A172 (cell line): ENCODE measurements around the gene GOLGA2. TPM values are rescaled to one million over a fixed set of nuclear protein-coding genes. Genes with fewer than 3 reads are reported as not detected.
"Not testable (repeated sequence)": the region's sequence is repeated elsewhere in the genome, so short reads cannot be mapped to it uniquely, and the experiment has no call there.

Source experiments
- DNase-seq: peaks from one replicate; pipeline ENCODE4 v3.0.0-alpha.2; 2015; ENCODE audit warnings: low spot score
- total RNA-seq: library from RNA; depleted of rRNA; stranded (reverse); fragments of >200 nt; shearing (Covaris generic); gene quantifications from 2 replicates; pipeline ENCODE4 v1.2.3, GENCODE V29; 2014

The GOLGA2 gene
- total RNA-seq, 1 experiment from 2014 or later: 118 TPM

DNA sequence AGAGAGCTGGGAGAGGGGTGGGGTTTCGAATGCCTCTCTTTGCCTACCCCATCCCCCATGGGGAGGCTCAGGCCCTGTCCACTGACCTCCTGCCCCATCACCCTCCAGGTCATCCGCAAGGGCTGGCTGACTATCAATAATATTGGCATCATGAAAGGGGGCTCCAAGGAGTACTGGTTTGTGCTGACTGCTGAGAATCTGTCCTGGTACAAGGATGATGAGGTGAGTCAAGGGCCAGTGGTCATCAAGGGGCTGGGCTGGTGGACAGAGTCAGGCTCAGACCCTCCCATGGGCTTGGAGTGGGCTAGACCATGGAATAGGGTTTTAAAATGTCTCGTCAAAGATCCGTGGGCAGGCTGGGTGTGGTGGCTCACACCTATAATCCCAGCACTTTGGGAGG, 33.7 kb downstream of the GOLGA2 start:
- no peak for DNase-seq

DNA sequence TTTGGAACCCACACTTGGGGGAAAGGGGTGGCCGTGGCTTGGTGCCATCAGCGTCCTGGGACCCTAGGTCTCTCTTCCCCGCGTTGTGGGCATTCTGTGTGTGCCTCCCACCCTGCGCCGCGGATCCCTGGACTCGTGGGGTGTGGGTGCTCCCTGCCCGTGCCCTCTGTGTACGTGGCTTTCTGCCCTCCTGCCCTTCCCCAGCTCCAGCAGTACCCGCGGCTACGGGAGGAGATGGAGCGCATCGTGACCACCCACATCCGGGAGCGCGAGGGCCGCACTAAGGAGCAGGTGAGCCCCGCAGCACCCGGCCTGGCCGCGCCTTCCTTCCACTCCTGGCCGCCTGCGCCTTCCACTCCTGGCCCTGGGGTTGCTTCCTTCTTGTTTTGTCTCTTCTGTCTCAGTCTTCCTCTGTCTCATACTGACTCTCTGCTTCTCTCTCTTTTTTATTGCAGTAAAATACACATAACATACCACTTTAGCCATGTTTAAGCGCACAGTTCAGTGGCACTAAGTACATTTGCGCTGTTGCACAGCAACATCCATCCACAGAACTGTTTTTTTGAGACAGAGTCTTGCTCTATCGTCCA, 41.9 kb downstream of the GOLGA2 start:
- no peak for DNase-seq

DNA sequence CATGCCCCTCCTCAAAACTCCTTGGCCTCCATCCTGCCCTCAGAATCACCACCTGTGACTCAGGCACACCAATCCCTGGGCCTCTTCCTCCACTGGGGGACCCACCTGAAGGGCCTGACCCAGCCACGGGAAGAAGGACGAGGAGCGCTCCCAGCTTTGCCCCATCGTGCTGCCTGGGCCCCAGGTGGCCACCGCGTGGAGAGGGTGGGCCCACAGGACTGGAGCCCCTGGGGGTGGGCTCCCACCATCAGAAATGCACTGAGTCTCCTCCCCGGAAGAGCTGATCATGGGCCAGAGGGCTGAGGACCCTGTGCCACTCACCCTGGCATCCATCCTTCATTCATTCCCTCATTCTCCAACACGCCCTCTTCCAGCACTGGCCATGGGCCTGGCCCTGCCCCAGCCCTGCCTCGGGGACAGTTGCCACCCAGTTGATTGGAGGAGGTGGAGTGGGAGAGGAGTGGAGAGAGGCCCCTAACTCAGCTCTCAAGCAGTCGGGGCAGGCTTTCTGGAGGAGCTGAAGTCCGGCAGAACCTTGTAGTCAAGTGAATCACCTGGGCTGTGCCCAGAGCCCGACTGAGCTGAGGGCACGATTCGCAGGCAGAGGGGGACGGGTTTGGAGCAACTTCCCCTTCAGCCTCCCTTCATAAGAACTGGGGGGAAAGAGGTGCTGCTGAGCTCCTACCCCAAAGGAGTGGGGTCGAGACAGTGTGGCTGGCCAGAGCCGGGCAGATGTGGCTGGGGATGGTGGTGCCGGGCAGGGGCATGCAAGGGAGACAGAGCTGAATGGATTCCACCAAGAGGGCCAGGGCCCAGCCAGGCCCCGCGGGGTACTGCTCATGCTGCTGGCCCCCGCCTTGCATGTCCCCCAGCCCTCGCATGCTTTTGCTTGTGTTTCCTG, 43.0 kb downstream of the GOLGA2 start:
- DNase-seq: no peak

DNA sequence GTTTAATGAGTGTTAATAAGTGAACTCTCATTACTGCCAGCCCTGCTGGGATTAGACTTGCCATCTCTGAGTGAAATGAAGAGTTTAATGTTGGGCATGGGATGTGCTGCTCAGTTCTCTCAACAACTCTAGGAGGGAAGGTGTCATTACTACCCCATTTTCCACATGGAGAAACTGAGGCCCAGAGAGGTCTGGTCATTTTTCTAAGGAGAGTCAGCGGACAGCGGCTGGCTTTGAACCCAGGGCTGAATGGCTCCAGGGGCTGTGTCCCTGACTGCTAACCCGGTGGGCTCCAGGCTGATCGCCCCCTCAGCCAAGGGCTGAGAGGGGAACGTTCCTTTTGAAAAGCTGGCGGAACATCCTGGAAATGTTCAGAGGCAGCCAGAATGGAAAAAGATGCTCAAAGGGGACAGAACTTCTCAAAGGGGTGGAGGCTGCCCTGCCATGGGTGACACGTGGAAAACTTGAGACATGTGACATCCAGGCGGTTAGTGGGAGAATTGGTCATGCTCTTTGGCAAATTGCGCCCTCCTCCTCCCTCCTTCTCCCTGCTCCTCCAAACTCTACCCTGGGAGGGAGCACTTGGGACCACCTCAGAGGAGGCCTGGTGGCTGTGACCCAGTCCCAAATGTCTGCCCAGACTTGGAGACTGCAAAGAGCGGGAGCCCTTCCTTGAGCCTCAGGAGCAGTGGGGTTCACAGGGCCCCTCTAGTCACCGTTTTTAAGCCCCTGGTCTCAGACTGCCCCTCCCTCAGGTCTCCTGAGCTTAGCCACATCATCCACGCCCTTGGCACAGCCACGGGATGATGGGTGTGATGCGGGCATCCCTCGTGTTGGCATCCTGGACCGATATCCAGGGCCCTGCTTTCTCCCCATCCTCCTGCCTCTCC, 43.9 kb downstream of the GOLGA2 start:
- no peak for DNase-seq

DNA sequence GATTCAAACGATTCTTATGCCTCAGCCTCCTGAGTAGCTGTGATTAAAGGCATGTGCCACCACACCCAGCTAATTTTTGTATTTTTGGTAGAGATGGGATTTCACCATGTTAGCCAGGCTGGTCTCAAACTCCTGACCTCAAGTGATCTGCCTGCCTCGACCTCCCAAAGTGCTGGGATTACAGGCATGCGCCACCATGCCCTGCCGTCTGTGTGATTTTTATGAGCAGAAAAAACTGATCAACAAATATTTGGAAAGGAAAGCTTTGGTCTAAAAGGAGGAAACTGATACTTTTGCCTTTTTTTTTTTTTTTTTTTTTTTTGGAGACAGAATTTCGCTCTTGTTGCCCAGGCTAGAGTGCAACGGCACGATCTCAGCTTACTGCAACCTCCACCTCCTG, 44.9 kb downstream of the GOLGA2 start:
- DNase-seq: not testable (repeated sequence)

DNA sequence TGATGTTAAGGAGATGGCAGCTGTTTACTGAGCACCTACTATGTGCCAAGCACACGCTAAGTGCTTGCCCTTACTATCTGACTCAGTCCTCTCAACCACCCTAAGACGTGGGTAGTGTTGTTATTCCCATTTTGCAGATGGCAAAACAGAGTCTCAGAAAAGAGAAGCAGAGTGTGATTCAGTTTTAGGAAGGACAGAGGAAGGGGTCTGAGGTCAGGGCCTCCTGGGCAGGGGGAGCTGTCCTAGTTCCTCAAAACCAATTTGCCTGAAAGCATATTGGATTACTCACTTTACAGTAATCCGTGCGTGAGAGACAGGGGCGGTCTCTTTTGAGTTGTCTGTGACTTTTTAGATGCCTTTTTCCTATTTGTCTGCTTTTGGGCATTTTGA, 49.4 kb downstream of the GOLGA2 start:
- no peak for DNase-seq

DNA sequence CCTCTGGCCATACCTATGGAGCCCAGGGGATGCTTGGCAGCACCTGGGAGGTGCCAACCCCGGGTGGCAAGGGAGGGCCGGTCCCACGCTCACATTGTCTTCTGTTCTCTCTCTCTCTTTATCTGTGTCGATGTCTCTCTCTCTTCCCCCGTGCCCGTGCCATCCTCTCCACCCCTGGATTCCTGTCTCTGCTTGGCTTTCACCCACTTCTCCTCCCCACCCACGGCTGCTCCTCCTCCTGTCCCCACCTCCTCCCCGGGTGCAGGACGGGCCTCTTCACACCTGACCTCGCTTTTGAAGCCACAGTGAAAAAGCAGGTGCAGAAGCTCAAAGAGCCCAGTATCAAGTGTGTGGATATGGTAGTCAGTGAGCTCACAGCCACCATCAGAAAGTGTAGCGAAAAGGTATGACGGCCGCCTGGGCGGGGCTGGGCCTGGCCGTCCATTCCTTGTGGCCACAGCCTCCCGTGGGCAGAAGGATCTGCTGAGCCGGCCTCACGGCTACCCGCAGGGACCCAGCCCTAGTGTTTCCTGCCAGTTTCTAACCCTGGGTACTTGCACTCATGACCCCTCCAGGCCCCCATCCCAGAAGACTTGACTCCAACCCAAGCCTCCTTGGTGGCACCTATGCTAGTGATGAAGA, 49.9 kb downstream of the GOLGA2 start:
- no peak for DNase-seq

DNA sequence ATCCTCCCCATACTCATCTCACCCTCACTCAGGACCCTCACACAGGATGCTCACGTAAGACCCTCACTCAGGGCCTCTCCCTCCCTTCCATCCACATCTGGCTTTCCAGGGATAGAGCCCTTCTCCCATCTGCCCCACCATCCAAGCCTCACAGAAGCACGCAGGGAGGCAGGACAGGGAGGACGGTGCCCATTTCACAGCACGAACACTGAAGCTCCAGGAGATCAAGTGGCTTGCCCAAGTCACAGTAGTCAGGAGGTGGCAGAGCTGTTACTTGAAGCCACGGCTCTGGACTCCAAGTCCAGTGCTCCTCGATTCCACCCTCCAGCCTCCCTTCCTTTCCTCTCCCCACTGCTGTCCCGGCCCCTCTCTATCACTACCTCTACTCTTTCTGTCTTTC, 50.9 kb downstream of the GOLGA2 start:
- no peak for DNase-seq

DNA sequence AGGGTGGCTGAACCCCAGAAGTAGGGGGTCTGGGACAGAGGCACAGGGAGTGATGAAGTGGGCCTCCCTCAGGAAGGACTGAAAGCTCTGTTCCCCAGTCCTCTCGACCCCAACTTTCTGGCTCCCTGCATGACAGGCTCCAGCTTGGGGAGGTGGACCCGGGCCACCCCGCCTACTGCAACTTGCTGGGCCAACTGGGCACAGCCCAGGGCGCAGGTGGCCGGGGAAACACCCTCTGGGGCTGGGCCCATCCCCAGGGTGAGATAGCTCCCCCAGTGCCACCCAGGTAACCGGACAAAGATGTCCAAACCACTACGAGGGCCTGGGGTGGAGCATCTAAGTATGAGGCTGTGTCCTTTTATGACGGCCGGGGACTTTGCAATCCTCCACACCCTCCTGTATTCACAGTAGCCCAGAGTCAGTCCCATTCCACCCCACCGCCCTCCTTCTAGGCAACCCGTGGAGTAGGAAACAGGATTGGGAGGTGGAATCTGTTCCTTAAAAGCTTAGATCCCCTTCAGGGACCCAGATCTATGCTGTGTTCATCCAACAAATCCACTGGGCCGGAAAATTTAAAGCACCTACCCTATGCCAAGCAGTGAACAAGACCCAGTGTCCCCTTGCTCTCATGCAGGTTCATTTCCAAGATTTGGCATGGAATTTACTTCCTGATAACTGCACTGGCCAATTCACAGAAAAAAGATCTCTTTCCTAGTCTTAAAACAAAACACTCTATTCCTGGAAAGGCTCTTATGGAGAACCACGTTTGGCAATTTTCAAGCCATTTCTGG, 52.7 kb downstream of the GOLGA2 start:
- DNase-seq: no peak

DNA sequence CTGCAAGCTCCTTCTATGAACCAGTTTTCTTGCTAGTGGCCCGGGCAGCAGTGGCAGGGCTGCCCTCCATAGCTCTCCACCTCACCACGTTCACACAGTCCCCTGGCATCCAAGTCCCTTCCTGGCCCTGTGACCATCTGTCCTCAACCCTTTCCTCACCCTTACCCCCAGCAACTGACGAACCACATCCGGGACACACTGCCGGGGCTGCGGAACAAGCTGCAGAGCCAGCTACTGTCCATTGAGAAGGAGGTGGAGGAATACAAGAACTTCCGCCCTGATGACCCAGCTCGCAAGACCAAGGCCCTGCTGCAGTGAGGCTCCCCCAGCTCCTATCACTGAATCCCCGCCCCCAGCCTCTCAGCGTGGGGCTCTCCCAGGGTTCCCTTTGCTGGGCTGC, 53.8 kb downstream of the GOLGA2 start:
- DNase-seq: no peak

DNA sequence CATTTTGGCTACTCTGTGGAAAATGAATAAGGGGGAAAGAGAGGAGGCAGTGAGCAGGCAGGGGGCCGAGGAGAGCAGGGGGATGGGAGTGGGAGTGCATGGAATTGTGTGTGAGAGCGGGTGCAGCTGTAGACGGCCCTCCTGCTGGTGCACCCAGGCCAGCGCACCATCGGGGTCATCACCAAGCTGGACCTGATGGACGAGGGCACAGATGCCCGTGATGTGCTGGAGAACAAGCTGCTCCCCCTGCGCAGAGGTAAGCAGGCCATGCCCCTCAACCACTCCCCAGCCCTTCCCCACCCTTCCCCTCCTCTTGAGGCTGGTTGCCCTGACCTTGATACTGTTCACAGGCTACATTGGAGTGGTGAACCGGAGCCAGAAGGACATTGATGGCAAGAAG, 56.0 kb downstream of the GOLGA2 start:
- no peak for DNase-seq

DNA sequence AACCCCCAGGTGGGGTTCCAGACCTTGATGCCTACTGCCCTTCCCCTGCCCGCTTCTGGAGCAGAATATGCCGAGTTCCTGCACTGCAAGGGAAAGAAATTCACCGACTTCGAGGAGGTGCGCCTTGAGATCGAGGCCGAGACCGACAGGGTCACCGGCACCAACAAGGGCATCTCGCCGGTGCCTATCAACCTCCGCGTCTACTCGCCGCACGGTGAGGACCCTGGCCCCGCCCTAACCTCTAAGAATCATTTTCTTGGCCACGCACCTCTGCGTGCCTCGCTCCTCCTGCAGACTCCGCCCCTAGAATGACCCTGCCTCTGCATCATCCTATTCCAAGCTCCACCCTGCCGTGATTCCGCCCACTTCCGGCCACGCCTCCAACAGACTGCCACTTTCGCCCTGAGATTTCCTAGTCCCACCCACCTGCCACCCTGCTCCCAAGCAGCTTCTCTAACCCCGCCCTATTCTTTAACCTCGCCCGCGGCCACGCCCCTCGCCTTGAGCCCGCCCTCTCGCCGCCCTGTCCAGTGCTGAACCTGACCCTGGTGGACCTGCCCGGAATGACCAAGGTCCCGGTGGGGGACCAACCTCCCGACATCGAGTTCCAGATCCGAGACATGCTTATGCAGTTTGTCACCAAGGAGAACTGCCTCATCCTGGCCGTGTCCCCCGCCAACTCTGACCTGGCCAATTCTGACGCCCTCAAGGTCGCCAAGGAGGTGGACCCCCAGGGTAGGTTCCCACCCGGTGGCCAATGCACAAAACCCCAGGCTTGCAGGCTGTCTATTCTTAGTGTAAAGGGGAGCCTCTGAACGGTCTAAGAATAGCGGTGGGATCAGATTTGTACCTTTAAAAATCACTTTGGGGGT, 57.1 kb downstream of the GOLGA2 start:
- peak; percentile 77 for DNase-seq

DNA sequence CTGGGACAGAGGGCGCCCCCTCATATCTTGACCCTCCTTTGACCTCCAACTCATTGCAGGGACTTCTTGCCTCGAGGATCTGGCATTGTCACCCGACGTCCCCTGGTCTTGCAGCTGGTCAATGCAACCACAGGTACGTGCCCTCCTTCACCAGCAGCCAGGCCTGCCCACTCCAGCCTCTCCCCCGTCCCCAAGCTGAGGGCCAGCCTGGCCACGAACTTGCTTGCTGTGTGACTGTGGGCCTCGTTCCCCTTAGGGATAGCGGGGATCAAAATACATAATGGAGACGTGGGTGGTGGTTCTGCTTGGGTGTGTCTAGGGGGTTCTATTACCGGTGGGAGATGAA, 57.7 kb downstream of the GOLGA2 start:
- no peak for DNase-seq

DNA sequence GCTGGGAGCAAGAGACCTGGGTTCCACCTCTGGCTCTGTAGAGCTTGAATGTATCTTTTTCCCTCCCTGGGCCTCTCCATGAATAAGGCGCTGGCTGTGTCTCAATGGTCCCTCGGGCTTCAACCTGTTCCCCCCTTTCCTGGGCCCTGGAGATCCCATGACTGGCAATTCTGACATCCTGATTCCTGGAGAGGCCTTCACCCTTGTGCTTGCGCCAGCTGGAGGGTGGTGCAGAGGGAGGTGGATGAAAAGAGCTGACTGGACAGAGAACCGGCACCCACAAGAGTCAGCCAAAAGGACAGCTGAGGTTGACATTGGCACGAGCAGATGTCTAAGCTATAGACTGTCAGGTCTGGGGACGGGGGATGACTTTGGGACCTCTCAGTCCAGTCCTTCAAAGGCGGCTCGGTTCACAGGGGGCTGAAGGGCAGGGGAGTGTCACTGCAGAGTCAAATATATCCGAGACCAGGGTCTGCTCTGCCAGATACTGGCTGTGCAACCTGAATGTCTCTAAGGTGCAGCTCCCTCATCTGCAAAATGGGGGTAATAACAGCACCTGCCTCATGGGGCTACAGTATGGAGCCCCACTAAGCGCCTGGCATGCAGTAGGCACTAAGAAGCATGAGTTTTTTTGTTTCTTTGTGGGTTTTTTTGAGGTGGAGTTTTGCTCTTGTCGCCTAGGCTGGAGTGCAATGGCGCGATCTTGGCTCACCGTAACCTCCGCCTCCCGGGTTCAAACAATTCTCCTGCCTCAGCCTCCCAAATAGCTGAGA, 58.8 kb downstream of the GOLGA2 start:
- no peak for DNase-seq

DNA sequence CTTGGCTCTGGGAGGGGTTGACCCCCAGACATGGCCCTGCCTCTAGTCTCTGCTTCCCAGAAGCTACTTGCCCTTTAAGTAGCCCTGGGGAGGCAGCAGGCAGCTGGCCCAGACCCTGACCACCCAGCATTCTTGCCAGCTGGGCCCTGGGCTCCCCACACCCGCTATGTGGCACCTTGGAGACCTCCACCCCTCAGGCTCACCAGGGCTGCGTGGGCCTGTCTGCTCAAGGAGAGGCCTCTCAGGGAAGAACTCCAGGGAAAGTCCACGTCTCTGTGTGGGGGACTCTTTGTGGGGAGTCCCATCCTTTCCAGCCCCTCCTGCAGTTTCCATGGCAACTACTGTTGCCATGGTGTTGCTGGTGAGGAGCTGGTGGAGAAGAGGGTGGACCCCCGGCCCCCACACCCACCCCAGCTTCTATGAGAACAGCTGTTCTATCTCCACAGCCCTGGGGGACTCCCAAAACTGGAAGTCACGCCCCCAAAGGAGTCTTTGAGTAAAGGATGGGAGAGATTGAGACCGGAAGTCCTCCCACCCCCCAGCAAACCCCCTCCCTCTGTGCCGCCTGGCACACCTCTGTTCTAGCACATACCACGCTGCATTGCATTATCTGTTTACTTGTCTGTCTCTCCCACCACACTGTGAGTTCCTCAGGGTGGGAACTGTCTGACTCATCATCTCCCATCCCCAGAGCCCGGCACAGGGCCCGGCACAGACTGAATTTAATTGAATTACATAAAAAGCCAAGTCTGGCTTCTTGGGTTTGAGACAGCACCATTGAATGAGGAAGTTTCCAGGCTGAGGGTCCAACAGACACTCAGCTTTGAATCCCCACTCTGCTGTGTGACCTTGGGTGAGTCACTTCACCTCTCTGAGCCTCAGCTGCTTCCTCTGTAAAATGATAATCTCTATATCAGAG, 60.1 kb downstream of the GOLGA2 start:
- peak; percentile 36 for DNase-seq

DNA sequence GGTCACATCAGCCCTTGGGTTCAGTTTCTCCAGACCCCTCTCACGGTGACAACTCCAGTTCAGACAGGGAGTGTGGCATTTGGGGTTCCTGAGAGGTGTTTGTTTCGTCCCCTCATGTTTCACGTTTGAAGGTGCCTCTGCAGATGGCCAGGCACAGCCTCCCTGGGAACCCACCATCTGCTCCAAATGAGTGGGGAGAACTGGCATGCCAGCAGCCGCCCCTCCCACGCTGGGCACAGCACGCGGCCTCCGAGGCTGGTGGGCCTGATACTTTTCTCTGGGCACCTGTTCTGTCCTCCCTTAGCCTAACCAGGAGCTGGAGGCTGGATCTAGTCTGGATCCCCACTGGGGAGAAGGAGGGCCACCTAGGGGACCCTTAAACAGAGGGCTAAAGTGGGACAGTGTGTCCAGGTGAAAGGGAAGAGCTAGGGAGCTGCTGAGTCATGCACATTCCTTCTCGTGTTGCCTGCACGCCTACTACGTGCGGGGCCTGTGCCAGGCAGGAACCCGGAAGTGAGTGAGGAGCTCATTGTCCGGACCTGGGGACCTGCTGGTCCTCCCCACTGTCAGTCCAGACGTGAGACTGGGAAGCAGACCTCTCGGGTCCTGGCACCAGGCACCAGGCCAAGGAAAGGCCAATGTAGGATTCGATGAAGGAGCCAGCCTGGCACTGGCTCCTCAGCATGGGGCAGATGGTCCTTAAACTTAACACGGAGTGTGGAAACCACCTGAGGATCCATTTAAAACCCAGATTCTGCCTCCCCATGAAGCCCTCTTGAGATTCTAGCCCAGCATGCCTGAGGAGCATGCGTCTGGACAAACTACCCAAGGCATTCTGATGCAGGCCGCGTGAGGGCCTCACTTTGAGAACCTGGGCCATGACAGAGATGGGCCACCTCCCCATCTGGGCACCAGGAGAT, 61.0 kb downstream of the GOLGA2 start:
- DNase-seq: peak; percentile 71
